Keratinocyte (primary cell): ENCODE results near the gene ZFPM1. TPM values are rescaled to one million over a fixed set of nuclear protein-coding genes. Genes with fewer than 3 reads are reported as not detected.

Source experiments
- DNase-seq: peaks from one replicate; pipeline ENCODE4 v3.0.0-alpha.2; 2011; ENCODE audit warnings: low read depth, missing footprints, low spot score
- FAIRE-seq: peaks from 2 replicates; lab custom pipeline; 2011; peaks lifted over from hg19 to GRCh38; lab: Jason Lieb, UNC
- H2AFZ ChIP-seq: 2 replicates; pipeline ENCODE4 v1.6.0; 2012; ENCODE audit warnings: low read length, control low read depth, inconsistent platforms; ENCODE audit not compliant: control insufficient read depth
- H3K27ac ChIP-seq: 2 replicates; pipeline ENCODE4 v1.5.1; 2011; ENCODE audit warnings: low read length; ENCODE audit not compliant: control insufficient read depth, insufficient read depth
- H3K27me3 ChIP-seq: 3 replicates; pipeline ENCODE4 v1.6.0; 2011; ENCODE audit warnings: low read length; ENCODE audit not compliant: control insufficient read depth, insufficient read depth; ENCODE audit errors: extremely low read depth
- H3K36me3 ChIP-seq, 2 experiments: 2 replicates in 1 of 2; 3 replicates in 1 of 2; pipeline ENCODE4 v1.5.1; 2011; ENCODE audit warnings: low read length in 2 of 2, mild to moderate bottlenecking in 1 of 2; ENCODE audit not compliant: control insufficient read depth in 2 of 2, insufficient read depth in 2 of 2; ENCODE audit errors: extremely low read depth in 1 of 2
- H3K4me1 ChIP-seq: 3 replicates; pipeline ENCODE4 v1.5.1; 2011; ENCODE audit warnings: low read length; ENCODE audit not compliant: control insufficient read depth, insufficient read depth; ENCODE audit errors: extremely low read depth
- H3K4me2 ChIP-seq: 3 replicates; pipeline ENCODE4 v1.6.0; 2011; ENCODE audit warnings: low read depth, low read length; ENCODE audit not compliant: control insufficient read depth, insufficient read depth; ENCODE audit errors: extremely low read depth
- H3K4me3 ChIP-seq, 3 experiments: fragments of 200-600 bp in 1 of 3; sonication (generic) in 1 of 3; 2 replicates in 2 of 3; 3 replicates in 1 of 3; pipeline ENCODE4 v1.5.1; 2011 to 2016; ENCODE audit warnings: low read length in 3 of 3, mild to moderate bottlenecking in 3 of 3, control low read depth in 2 of 3, inconsistent platforms in 1 of 3, low read depth in 1 of 3, mixed read lengths in 1 of 3, mixed run types in 1 of 3, moderate library complexity in 1 of 3; ENCODE audit not compliant: control insufficient read depth in 2 of 3, insufficient read depth in 2 of 3; ENCODE audit errors: extremely low read depth in 1 of 3
- H3K79me2 ChIP-seq: 2 replicates; pipeline ENCODE4 v1.6.0; 2012; ENCODE audit warnings: low read length; ENCODE audit not compliant: control insufficient read depth, insufficient read depth
- H3K9ac ChIP-seq: 3 replicates; pipeline ENCODE4 v1.6.0; 2011; ENCODE audit warnings: low read length; ENCODE audit not compliant: control insufficient read depth, insufficient read depth; ENCODE audit errors: extremely low read depth
- H3K9me1 ChIP-seq: 3 replicates; pipeline ENCODE4 v1.6.0; 2011; ENCODE audit warnings: low read length; ENCODE audit not compliant: control insufficient read depth, insufficient read depth; ENCODE audit errors: extremely low read depth
- H3K9me3 ChIP-seq: 2 replicates; pipeline ENCODE4 v1.5.1; 2012; ENCODE audit warnings: low read depth, low read length; ENCODE audit not compliant: control insufficient read depth
- H4K20me1 ChIP-seq: 3 replicates; pipeline ENCODE4 v1.6.0; 2011; ENCODE audit warnings: low read length; ENCODE audit not compliant: control insufficient read depth, insufficient read depth; ENCODE audit errors: extremely low read depth
- CTCF ChIP-seq, 3 experiments: IDR thresholded peaks in 1 of 3; conservative IDR thresholded peaks in 1 of 3; optimal IDR thresholded peaks in 1 of 3; 2 replicates in 2 of 3; 3 replicates in 1 of 3; pipeline versions ENCODE3 to v1.5.1; 2011; ENCODE audit warnings: low read length in 3 of 3, mild to moderate bottlenecking in 3 of 3, moderate library complexity in 2 of 3, control low read depth in 1 of 3, inconsistent platforms in 1 of 3; ENCODE audit not compliant: insufficient read depth in 2 of 3; ENCODE audit errors: extremely low read depth in 1 of 3
- EZH2 ChIP-seq: IDR thresholded peaks from one replicate; pipeline ENCODE4 v1.6.1; 2012; ENCODE audit warnings: inconsistent platforms, mild to moderate bottlenecking, low read length, moderate library complexity
- dilution Hi-C: fragments of 300-500 bp; cut with MboI; formaldehyde crosslinking; loops from one replicate; pipeline ENCODE4 v1.7.0; 2020; ENCODE audit warnings: low sequenced_read_pairs; ENCODE audit not compliant: extremely low pct_ligation_motif_present
- polyA plus RNA-seq, 5 experiments: library from polyadenylated mRNA; depleted of rRNA in 3 of 5; stranded (reverse) in 3 of 5; stranded (forward) in 1 of 5; unstranded in 1 of 5; fragments of >200 nt; gene quantifications; 1 replicate in 1 of 5; 2 replicates in 3 of 5; 3 replicates in 1 of 5; pipeline versions ENCODE4 v1.2.1 to v1.2.3, GENCODE V29; 2011 to 2012; ENCODE audit warnings: missing spikeins in 2 of 5, low read depth in 1 of 5, low replicate concordance in 1 of 5

The ZFPM1 gene
- polyA plus RNA-seq, 1 donor (not counting 4 experiments of a cell fraction or from before 2014, with no cell fraction given) = 0.42 TPM

GRCh38 chr16:88448461-88449266 lies 4.4 kb upstream of the ZFPM1 start:
- DNase-seq (no peak), FAIRE-seq (no peak)
- no peak overlapping the region for H3K27ac ChIP-seq
- no peak overlapping the region for H3K4me2 ChIP-seq
- H3K4me1 ChIP-seq = peaks cover 3% of the 10 kb centered on the region
- dilution Hi-C loops = no loop called here
- H2AFZ ChIP-seq = no peak overlapping the region
- no peaks in the 10 kb centered on the region for H3K36me3 ChIP-seq
- no peaks in the 10 kb centered on the region for H3K79me2 ChIP-seq
- TF ChIP-seq CTCF (optimal IDR thresholded peaks at IDR 0.05 in 1 of 3, IDR thresholded peaks at IDR 0.05 in 1 of 3, conservative IDR thresholded peaks at IDR 0.05 in 1 of 3; ENCODE audit: extremely low read depth in 1 of 3, insufficient read depth in 2 of 3, low read length in 3 of 3) = no peak
- no peak for TF ChIP-seq EZH2
- no peaks in the 10 kb centered on the region for H3K9me3 ChIP-seq
- no peaks in the 10 kb centered on the region for H4K20me1 ChIP-seq
- H3K27me3 ChIP-seq = peaks cover 17% of the 10 kb centered on the region
- H3K9me1 ChIP-seq = no peaks in the 10 kb centered on the region
- H3K4me3 ChIP-seq = no peak overlapping the region
- no peak overlapping the region for H3K9ac ChIP-seq

GRCh38 chr16:88449267-88449561 lies 3.9 kb upstream of the ZFPM1 start:
- no peak overlapping the region for H2AFZ ChIP-seq
- H3K4me3 ChIP-seq = no peak overlapping the region
- H3K27me3 ChIP-seq = peaks cover 17% of the 10 kb centered on the region
- dilution Hi-C loops = no loop called here
- no peak overlapping the region for H3K9ac ChIP-seq
- no peak for DNase-seq
- H4K20me1 ChIP-seq = no peaks in the 10 kb centered on the region
- H3K79me2 ChIP-seq = no peaks in the 10 kb centered on the region
- H3K27ac ChIP-seq = no peak overlapping the region
- no peak overlapping the region for H3K4me2 ChIP-seq
- H3K4me1 ChIP-seq = peaks cover 3% of the 10 kb centered on the region
- H3K9me1 ChIP-seq = no peaks in the 10 kb centered on the region
- H3K9me3 ChIP-seq = no peaks in the 10 kb centered on the region
- no peaks in the 10 kb centered on the region for H3K36me3 ChIP-seq
- FAIRE-seq = no peak
- no peak for TF ChIP-seq EZH2
- no peak for TF ChIP-seq CTCF (optimal IDR thresholded peaks at IDR 0.05 in 1 of 3, IDR thresholded peaks at IDR 0.05 in 1 of 3, conservative IDR thresholded peaks at IDR 0.05 in 1 of 3; ENCODE audit: extremely low read depth in 1 of 3, insufficient read depth in 2 of 3, low read length in 3 of 3)
